BLaER1 treated with 17β-estradiol and CSF1 and Interleukin-3, amounts not matched to agents 10 nM and 100 nM (cell line): ENCODE measurements around the gene USP20.

Source experiments
- H3K27ac ChIP-seq, 11 experiments: shearing (Covaris generic); formaldehyde crosslinking; 2 replicates each; pipeline ENCODE4 v1.8.1; 2022
- H3K27me3 ChIP-seq, 11 experiments: shearing (Covaris generic); formaldehyde crosslinking; 2 replicates each; pipeline ENCODE4 v1.8.1; 2022
- H3K36me3 ChIP-seq, 11 experiments: shearing (Covaris generic); formaldehyde crosslinking; 2 replicates each; pipeline ENCODE4 v1.8.1; 2022
- H3K4me1 ChIP-seq, 10 experiments: shearing (Covaris generic); formaldehyde crosslinking; 2 replicates each; pipeline ENCODE4 v1.8.1; 2022
- H3K4me2 ChIP-seq, 11 experiments: shearing (Covaris generic); formaldehyde crosslinking; 2 replicates each; pipeline ENCODE4 v1.8.1; 2022
- H3K4me3 ChIP-seq, 10 experiments: shearing (Covaris generic); formaldehyde crosslinking; 2 replicates each; pipeline ENCODE4 v1.8.1; 2022
- H3K9ac ChIP-seq, 11 experiments: shearing (Covaris generic); formaldehyde crosslinking; 2 replicates each; pipeline ENCODE4 v1.8.1; 2022
- H3K9me3 ChIP-seq, 11 experiments: shearing (Covaris generic); formaldehyde crosslinking; replicated peaks in 1 of 11; 2 replicates each; pipeline ENCODE4 v1.8.1; 2022
- H4K20me1 ChIP-seq, 11 experiments: shearing (Covaris generic); formaldehyde crosslinking; 2 replicates each; pipeline ENCODE4 v1.8.1; 2022
- Cebpa-rat ChIP-seq, 11 experiments: shearing (Covaris generic); IDR thresholded peaks; 2 replicates each; pipeline ENCODE4 v1.8.1; 2022

Gene USP20

DNA sequence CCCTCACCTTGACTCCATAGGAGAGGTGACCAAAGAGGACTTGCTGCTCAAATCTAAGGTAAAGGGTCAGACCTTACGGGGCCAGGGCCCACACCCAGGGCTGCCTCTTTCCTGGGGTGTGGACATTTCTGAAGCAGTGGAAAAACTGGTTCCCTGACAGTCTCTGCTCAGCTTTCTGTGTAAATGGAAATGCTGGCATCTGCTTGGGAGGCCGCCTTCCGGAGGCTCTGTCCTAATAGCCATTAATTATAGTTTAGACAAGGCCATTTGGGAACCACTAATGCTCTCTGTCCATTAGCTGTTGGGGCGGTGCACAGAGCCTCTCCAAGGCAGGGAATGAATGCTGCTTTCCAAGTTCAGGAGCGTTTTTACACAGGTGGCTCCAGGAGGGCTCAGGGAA is 17.3 kb downstream of the USP20 start:
- H3K4me2 ChIP-seq: no peak overlapping the region
- H3K4me1 ChIP-seq: peaks cover 0 to 21% (median 11%) of the 10 kb centered on the region in 10 experiments; a peak in 12 of 20 replicates
- H3K27ac ChIP-seq: no peak overlapping the region

DNA sequence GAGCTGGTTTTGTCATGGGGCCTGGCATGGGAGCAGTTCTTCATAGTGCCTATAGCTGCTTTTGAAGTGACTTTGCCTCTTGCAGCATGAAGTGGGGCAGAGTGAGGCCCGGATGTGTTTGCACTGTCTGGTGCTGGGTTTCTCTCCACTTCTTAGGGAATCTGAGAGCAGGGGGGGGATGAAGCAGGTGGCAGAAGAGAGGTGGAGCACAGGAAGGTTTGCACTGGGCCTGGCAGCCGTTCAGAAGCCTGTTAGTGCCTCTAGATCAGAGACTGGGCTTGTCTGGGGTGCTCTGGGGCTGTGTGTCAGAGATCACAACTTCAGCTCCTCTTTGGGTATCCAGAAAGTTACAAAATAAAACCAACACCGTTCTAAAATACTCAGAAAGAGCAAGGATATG is 18.4 kb downstream of the USP20 start:
- H3K36me3 ChIP-seq: peaks cover 57 to 92% (median 78%) of the 10 kb centered on the region in 11 experiments
- TF ChIP-seq Cebpa-rat (IDR thresholded peaks at IDR 0.05): no peak
- no peak overlapping the region for H3K4me2 ChIP-seq
- H3K4me3 ChIP-seq: no peak overlapping the region
- no peaks in the 10 kb centered on the region for H3K27me3 ChIP-seq
- H3K27ac ChIP-seq: no peak overlapping the region
- H3K9me3 ChIP-seq: no peaks in the 10 kb centered on the region
- H3K9ac ChIP-seq: no peak overlapping the region
- peaks cover 0 to 21% (median 10%) of the 10 kb centered on the region in 10 experiments; a peak in 11 of 20 replicates for H3K4me1 ChIP-seq
- peaks cover 0 to 10% (median 3%) of the 10 kb centered on the region in 11 experiments; a peak in 6 of 22 replicates for H4K20me1 ChIP-seq

More for the DNA sequence above, 17.3 kb downstream of the USP20 start:
- H3K36me3 ChIP-seq: peaks cover 47 to 82% (median 68%) of the 10 kb centered on the region in 11 experiments
- H4K20me1 ChIP-seq: peaks cover 0 to 10% (median 3%) of the 10 kb centered on the region in 11 experiments; a peak in 6 of 22 replicates
- no peaks in the 10 kb centered on the region for H3K27me3 ChIP-seq
- no peak overlapping the region for H3K9ac ChIP-seq
- no peak for TF ChIP-seq Cebpa-rat (IDR thresholded peaks at IDR 0.05)
- no peak overlapping the region for H3K4me3 ChIP-seq
- no peaks in the 10 kb centered on the region for H3K9me3 ChIP-seq

DNA sequence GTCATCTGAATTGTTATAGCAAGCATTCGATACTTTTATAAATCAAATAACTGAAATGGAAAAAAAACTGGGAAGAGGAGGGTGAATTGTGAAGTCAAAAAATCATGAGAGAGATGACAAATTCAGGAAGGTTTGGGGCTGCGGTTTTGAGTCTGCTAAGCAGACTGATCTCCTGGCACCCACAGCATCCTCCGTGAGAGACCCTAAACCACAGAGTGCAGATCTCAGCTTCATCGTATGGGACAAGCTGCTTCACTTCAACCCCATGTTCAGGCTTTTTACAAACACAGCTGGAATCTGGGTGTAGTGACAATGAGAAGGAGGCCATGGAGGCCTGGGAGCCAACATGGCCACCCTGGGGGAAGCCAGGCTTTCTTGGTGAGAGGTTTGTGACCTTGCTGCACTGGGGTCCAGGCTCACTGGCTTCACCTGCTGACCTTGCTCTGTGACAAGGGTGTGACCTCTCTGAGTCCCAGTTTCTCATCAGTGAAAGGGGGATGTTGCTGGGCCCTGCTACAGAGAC is 19.4 kb downstream of the USP20 start:
- Histone ChIP-seq H3K9ac (no peak overlapping the region; a peak in 1 of 22 replicates), H3K9me3 (no peaks in the 10 kb centered on the region), H3K27me3 (no peaks in the 10 kb centered on the region), H4K20me1 (peaks cover 0 to 2% (median 0%) of the 10 kb centered on the region in 11 experiments; a peak in 3 of 22 replicates), H3K27ac (peak overlapping the region in 1 of 11 experiments; percentile 40; a peak in 1 of 22 replicates), H3K4me2 (no peak overlapping the region), H3K4me3 (no peak overlapping the region), H3K4me1 (peaks cover 0 to 14% (median 6%) of the 10 kb centered on the region in 10 experiments; a peak in 10 of 20 replicates), H3K36me3 (peaks cover 62 to 93% (median 79%) of the 10 kb centered on the region in 11 experiments)
- no peak for TF ChIP-seq Cebpa-rat (IDR thresholded peaks at IDR 0.05)

DNA sequence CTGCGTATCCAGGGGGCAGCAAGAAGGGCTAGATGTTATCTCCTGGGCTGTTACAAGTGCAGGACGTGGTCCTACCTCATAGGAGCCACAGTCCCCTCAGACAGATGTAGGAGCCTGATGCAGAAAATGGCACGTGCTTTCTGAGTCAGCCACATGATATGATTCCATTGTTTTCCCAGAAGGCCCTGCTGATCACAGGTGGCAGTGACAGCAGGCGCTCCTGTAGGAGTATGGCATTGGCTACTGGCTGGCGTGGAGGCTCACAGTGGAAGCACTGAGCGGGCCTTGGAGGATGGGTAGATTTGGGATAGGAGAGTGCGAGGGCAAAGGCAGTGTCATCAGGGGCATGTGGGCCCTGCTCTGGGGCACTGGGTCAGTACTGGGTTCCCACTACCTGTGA is 21.9 kb downstream of the USP20 start:
- Histone ChIP-seq H3K9ac (no peak overlapping the region), H4K20me1 (peaks cover 0 to 2% (median 0%) of the 10 kb centered on the region in 11 experiments; a peak in 1 of 22 replicates), H3K9me3 (no peaks in the 10 kb centered on the region), H3K4me1 (peaks cover 0 to 27% (median 23%) of the 10 kb centered on the region in 10 experiments; a peak in 16 of 20 replicates), H3K4me2 (no peak overlapping the region), H3K27ac (no peak overlapping the region; a peak in 1 of 22 replicates), H3K27me3 (no peaks in the 10 kb centered on the region), H3K4me3 (no peak overlapping the region), H3K36me3 (peaks cover 55 to 88% (median 81%) of the 10 kb centered on the region in 11 experiments)
- TF ChIP-seq Cebpa-rat (IDR thresholded peaks at IDR 0.05): no peak

DNA sequence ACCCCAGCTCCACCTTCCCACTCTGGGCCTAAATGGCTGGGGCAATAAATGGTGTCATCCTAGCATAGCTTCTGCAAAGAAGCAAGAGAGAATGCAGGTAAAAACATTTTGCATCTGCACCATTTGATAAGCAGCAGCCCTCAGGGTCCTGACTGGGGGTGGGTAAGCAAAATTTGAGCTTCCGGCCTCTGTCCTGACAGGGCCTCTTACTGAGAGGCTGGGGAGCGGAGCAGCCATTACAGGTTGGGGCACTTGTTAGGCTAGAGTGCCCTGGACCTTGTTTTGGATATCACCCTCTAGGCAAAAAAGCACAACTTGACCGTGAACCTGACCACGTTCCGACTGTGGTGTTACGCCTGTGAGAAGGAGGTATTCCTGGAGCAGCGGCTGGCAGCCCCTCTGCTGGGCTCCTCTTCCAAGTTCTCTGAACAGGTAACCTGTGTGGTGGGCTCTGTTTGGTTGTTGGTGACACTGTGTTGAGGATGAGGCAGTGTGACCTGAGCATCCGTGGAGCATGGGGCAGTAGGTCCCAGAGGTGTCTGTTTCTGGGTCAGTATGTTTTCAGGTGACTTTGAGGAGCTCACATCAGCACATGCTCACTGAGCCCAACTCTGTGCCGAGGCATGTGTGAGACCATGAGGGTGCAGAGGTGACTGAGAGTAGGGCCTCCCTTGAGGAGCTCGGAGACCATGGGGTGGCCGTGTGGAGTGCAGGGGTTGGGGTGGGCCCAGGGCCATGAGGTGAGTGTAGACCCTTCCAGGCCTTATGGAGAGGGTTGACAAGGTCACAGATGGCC is 23.1 kb downstream of the USP20 start:
- H3K4me2 ChIP-seq: no peak overlapping the region
- peaks cover 45 to 78% (median 71%) of the 10 kb centered on the region in 11 experiments for H3K36me3 ChIP-seq
- H3K27ac ChIP-seq: peak overlapping the region in 2 of 11 experiments; percentile 18 to 33; a peak in 2 of 22 replicates
- no peak for TF ChIP-seq Cebpa-rat (IDR thresholded peaks at IDR 0.05)
- no peak overlapping the region for H3K9ac ChIP-seq
- H3K27me3 ChIP-seq: no peaks in the 10 kb centered on the region
- peaks cover 11 to 38% (median 35%) of the 10 kb centered on the region in 10 experiments for H3K4me1 ChIP-seq
- no peak overlapping the region for H3K4me3 ChIP-seq
- peaks cover 0 to 2% (median 0%) of the 10 kb centered on the region in 11 experiments; a peak in 1 of 22 replicates for H4K20me1 ChIP-seq
- no peaks in the 10 kb centered on the region for H3K9me3 ChIP-seq

DNA sequence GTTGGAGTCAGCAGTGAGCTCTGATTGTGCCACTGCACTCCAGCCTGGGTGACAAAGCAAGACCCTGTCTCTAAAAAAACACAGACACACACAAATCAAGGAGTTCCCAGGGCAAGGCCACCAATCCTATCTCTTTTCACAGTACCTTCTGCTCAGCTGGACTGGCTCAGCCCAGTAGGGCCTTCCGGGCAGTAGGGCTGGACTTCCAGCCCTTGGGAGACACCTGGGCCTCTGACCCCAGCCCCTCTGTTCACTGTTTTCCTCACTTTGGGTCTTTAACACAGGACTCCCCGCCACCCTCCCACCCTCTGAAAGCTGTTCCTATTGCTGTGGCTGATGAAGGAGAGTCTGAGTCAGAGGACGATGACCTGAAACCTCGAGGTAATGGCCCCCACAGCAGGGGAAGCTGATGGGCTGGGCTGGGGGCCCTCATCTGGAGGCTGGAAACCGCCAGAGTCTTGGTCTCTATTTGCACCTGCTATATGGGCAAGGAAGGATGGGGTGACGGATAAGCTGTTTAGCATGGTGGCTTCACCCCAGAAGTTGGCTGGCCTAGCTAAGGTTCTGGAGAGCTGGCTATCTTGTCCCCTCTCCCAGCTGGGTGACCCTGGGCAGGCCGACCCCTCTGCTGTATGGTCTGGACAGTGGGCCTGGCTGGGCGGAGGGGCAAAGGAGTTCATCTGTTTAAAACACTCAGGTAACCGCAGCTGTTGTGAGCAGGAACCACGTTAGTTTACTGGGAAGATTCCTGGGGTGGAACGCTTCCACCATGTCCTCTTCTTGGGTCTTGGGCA is 25.6 kb downstream of the USP20 start:
- H4K20me1 ChIP-seq: peaks cover 0 to 2% (median 0%) of the 10 kb centered on the region in 11 experiments; a peak in 1 of 22 replicates
- H3K27ac ChIP-seq: peak overlapping the region in 6 of 11 experiments; percentile 9 to 86 (median 76); a peak in 9 of 22 replicates
- H3K9me3 ChIP-seq: no peaks in the 10 kb centered on the region
- no peak for TF ChIP-seq Cebpa-rat (IDR thresholded peaks at IDR 0.05)
- H3K9ac ChIP-seq: peak overlapping the region in 4 of 11 experiments; percentile 18 to 52 (median 46); a peak in 4 of 22 replicates
- H3K27me3 ChIP-seq: no peaks in the 10 kb centered on the region
- H3K4me3 ChIP-seq: no peak overlapping the region
- H3K4me2 ChIP-seq: peak overlapping the region in 8 of 11 experiments; percentile 65 to 85 (median 76); a peak in 12 of 22 replicates
- peaks cover 32 to 62% (median 50%) of the 10 kb centered on the region in 11 experiments for H3K36me3 ChIP-seq
- H3K4me1 ChIP-seq: peaks cover 12 to 63% (median 60%) of the 10 kb centered on the region in 10 experiments

DNA sequence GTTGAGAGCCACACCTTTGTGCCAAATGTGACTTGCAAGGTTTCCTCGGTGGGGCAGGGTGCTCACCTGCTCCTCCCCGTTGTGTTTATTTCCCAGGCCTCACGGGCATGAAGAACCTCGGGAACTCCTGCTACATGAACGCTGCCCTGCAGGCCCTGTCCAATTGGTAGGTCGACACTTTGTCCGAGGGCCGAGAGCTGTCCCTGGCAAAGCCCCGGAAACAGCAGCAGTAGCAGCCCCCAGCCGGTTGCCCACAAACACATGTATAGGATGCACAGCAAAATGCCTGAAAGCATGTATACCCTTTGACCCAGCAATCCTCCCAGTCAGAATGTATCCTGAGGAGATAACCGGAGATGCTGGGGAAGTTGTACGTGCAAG is 26.2 kb downstream of the USP20 start:
- peak overlapping the region in 8 of 11 experiments; percentile 65 to 85 (median 76); a peak in 12 of 22 replicates for H3K4me2 ChIP-seq
- peaks cover 0 to under 1% (median 0%) of the 10 kb centered on the region in 11 experiments; a peak in 1 of 22 replicates for H4K20me1 ChIP-seq
- H3K9ac ChIP-seq: peak overlapping the region in 1 of 11 experiments; percentile 44; a peak in 2 of 22 replicates
- peak overlapping the region in 5 of 11 experiments; percentile 20 to 86 (median 81); a peak in 8 of 22 replicates for H3K27ac ChIP-seq
- H3K4me1 ChIP-seq: peaks cover 18 to 69% (median 65%) of the 10 kb centered on the region in 10 experiments
- no peaks in the 10 kb centered on the region for H3K9me3 ChIP-seq
- H3K4me3 ChIP-seq: no peak overlapping the region
- TF ChIP-seq Cebpa-rat (IDR thresholded peaks at IDR 0.05): no peak
- peaks cover 28 to 56% (median 44%) of the 10 kb centered on the region in 11 experiments for H3K36me3 ChIP-seq
- H3K27me3 ChIP-seq: no peaks in the 10 kb centered on the region

DNA sequence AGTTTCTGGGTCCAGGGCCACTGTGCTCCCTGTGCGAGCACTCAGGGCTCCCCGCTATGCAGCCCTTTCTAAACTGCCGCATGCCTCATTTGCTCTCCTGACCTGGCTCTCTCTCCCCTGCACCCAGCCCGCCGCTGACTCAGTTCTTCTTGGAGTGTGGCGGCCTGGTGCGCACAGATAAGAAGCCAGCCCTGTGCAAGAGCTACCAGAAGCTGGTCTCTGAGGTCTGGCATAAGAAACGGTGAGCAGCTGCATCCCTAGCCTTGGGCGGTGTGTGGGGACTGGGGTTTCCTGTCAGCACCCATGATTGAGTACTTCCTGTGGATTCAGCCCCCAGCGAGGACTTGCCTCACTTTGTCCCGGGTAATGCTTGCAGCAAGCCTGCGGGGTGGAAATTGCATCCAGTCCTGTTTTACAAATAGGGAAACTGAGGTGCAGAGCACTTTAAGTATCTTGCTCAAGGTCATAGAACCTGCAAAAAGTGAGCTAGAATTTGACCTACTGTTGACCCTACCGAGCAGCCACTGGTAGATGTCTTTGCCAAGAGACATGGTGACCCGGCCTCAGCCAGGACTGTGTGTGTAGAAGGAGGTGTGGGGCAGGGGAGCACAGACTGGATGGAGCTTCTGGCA is 27.9 kb downstream of the USP20 start:
- Histone ChIP-seq H3K4me1 (peaks cover 26 to 86% (median 81%) of the 10 kb centered on the region in 10 experiments), H3K27me3 (no peaks in the 10 kb centered on the region), H3K4me3 (no peak overlapping the region), H3K36me3 (peaks cover 20 to 40% (median 33%) of the 10 kb centered on the region in 11 experiments; a peak in 21 of 22 replicates), H3K4me2 (peak overlapping the region; percentile 56 to 85 (median 72)), H3K27ac (peak overlapping the region in 8 of 11 experiments; percentile 50 to 86 (median 76); a peak in 15 of 22 replicates), H3K9me3 (no peaks in the 10 kb centered on the region), H3K9ac (peak overlapping the region in 8 of 11 experiments; percentile 34 to 70 (median 56); a peak in 11 of 22 replicates), H4K20me1 (no peaks in the 10 kb centered on the region)
- peak in 7 of 11 experiments; percentile 20 to 97 (median 87); a peak in 11 of 22 replicates for TF ChIP-seq Cebpa-rat (IDR thresholded peaks at IDR 0.05)
